Ishikawa (cell line): ENCODE measurements around the gene ATXN1.

ENCODE experiments used
- CREB1 ChIP-seq: IDR thresholded peaks from 2 replicates; pipeline ENCODE4 v1.6.1; 2012; ENCODE audit warnings: low read depth
- REST ChIP-seq: IDR thresholded peaks from 2 replicates; pipeline ENCODE4 v1.6.1; 2012; ENCODE audit warnings: low read depth, mild to moderate bottlenecking

DNA sequence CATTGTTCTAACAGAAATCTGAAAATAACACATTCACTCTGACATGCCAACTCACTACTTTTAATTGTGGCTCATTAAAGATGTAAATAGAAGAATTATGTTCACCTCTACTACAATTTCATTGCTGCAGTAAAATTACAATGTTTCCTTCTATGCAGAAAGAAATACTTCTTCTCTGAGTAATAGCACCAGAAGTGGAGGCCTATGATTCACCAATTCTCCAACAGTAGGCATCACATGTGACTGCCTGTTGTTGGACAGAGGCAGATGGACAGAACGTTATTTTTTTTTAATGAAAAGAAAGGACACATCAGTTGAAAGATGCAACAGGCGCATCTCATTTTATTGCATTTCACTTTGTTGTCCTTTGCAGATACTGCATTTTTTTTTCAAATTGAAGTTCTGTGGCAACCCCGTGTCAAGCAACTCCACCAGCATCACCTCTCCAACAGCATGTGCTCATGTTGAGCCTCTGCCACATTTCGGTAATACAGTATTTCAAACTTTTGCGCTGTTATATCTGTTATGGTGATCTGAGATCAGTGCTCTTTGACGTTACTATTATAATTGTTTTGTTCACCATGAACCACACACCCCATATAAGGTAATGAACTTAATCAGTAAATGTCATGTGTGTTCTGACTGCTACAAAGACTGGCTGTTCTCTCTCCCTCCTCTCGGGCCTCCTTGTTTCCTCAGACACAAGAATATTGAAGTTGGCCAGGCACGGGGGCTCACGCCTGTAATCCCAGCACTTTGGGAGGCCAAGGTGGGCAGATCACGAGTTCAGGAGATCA is 121.4 kb downstream of the ATXN1 start:
- no peak for TF ChIP-seq CREB1
- TF ChIP-seq REST = peak; percentile 48; the same call in 1 of the 2 replicates
